HT1080 (cell line): ENCODE data around the gene EIF5. TPM values are rescaled to one million over a fixed set of nuclear protein-coding genes. Genes with fewer than 3 reads are reported as not detected.

Experiments
- DNase-seq: peaks from one replicate; pipeline ENCODE4 v3.0.0-alpha.2; 2015; ENCODE audit warnings: low read depth
- polyA plus RNA-seq, 2 experiments: library from polyadenylated mRNA; depleted of rRNA; stranded (reverse); fragments of >200 nt; gene quantifications; 2 replicates each; pipeline ENCODE4 v1.2.3, GENCODE V29; 2015
- total RNA-seq: library from RNA; depleted of rRNA; stranded (reverse); fragments of >200 nt; shearing (Covaris generic); gene quantifications from 2 replicates; pipeline ENCODE4 v1.2.3, GENCODE V29; 2014; rRNA removed

EIF5 gene
- 207 and 288 TPM in 2 replicates for total RNA-seq
- 243 and 283 TPM in 2 replicates for polyA plus RNA-seq (2015; cell fraction: cytosol; rRNA removed)
- polyA plus RNA-seq (2015; cell fraction: nucleus; rRNA removed), result 328 and 343 TPM in 2 replicates

GRCh38 chr14:103333754-103334643 is at the start of gene EIF5:
Gene EIF5 (plus strand): TSS chr14:103334237. CDS start chr14:103335861, 1,624 bp downstream.
- peak; percentile 97 for DNase-seq

GRCh38 chr14:103284574-103285467 is 49.2 kb upstream of the EIF5 start:
- DNase-seq, result peak; percentile 33

GRCh38 chr14:103286460-103286859 is 47.6 kb upstream of the EIF5 start:
- no peak for DNase-seq

GRCh38 chr14:103286968-103287850 is 46.8 kb upstream of the EIF5 start:
- no peak for DNase-seq

- DNase-seq, result no peak
Observed at GRCh38 chr14:103288076-103288766, 45.8 kb upstream of the EIF5 start.

- no peak for DNase-seq
Observed at GRCh38 chr14:103290056-103290455, 44.0 kb upstream of the EIF5 start.

- DNase-seq, result no peak
Observed at GRCh38 chr14:103290494-103290893, 43.5 kb upstream of the EIF5 start.

GRCh38 chr14:103290961-103291360 is 43.1 kb upstream of the EIF5 start:
- DNase-seq, result no peak

GRCh38 chr14:103292426-103293374 is 41.3 kb upstream of the EIF5 start:
- peak; percentile 45 for DNase-seq

- no peak for DNase-seq
Observed at GRCh38 chr14:103293465-103293864, 40.6 kb upstream of the EIF5 start.

- DNase-seq, result no peak
Observed at GRCh38 chr14:103294091-103294490, 39.9 kb upstream of the EIF5 start.

GRCh38 chr14:103296007-103296406 is 38.0 kb upstream of the EIF5 start:
- peak; percentile 72 for DNase-seq

GRCh38 chr14:103296987-103297386 is 37.0 kb upstream of the EIF5 start:
- DNase-seq, result no peak

GRCh38 chr14:103298620-103299019 is 35.4 kb upstream of the EIF5 start:
- no peak for DNase-seq

GRCh38 chr14:103301512-103302354 is 32.3 kb upstream of the EIF5 start:
- no peak for DNase-seq

GRCh38 chr14:103302966-103303365 is 31.1 kb upstream of the EIF5 start:
- no peak for DNase-seq

- DNase-seq, result no peak
Observed at GRCh38 chr14:103304706-103305105, 29.3 kb upstream of the EIF5 start.
